ENCODE measurements around the gene OR5AC2. TPM values are rescaled to one million over a fixed set of nuclear protein-coding genes. Genes with fewer than 3 reads are reported as not detected.

The OR5AC2 gene
- polyA plus RNA-seq, 1 donor (not counting 4 experiments of a cell fraction or from before 2014, with no cell fraction given): not detected

DNA sequence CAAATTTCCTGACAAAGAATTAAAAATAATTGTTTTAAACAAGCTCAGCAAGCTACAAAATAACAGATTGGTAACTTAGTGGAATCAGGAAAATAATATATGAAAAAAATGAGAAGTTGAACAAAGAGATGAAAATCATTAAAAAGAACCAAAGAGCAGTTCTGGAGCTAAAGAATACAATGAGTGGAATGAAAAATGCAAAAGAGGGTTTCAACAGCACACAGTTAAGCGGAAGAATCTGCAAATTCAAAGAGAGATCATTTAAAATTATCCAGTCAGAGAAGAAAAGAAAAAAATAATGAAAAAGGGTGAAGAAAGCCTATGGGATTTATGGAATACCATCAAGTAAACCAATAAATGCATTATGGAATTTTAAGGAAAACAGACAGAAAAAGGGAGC is 45.6 kb upstream of the OR5AC2 start:
- FAIRE-seq: no peak
- Histone ChIP-seq H3K36me3 (ENCODE audit: control insufficient read depth in 2 of 2, extremely low read depth in 1 of 2, insufficient read depth in 2 of 2, low read length in 2 of 2) (no peaks in the 10 kb centered on the region), H2AFZ (ENCODE audit: control insufficient read depth, low read length) (no peak overlapping the region), H3K27me3 (ENCODE audit: control insufficient read depth, extremely low read depth, insufficient read depth, low read length) (no peaks in the 10 kb centered on the region), H3K9me3 (ENCODE audit: control insufficient read depth, low read depth, low read length) (no peaks in the 10 kb centered on the region), H3K9me1 (ENCODE audit: control insufficient read depth, extremely low read depth, insufficient read depth, low read length) (no peaks in the 10 kb centered on the region), H3K79me2 (ENCODE audit: control insufficient read depth, insufficient read depth, low read length) (no peaks in the 10 kb centered on the region), H3K4me1 (ENCODE audit: control insufficient read depth, extremely low read depth, insufficient read depth, low read length) (no peaks in the 10 kb centered on the region), H3K9ac (ENCODE audit: control insufficient read depth, extremely low read depth, insufficient read depth, low read length) (no peak overlapping the region), H3K27ac (ENCODE audit: control insufficient read depth, insufficient read depth, low read length) (no peak overlapping the region), H4K20me1 (ENCODE audit: control insufficient read depth, extremely low read depth, insufficient read depth, low read length) (no peaks in the 10 kb centered on the region), H3K4me2 (ENCODE audit: control insufficient read depth, extremely low read depth, insufficient read depth, low read depth, low read length) (no peak overlapping the region), H3K4me3 (ENCODE audit: control insufficient read depth in 2 of 3, extremely low read depth in 1 of 3, insufficient read depth in 2 of 3, low read depth in 1 of 3, low read length in 3 of 3) (no peak overlapping the region)
- no peak for DNase-seq (ENCODE audit: low read depth, low spot score)
- TF ChIP-seq CTCF (optimal IDR thresholded peaks at IDR 0.05 in 1 of 3, IDR thresholded peaks at IDR 0.05 in 1 of 3, conservative IDR thresholded peaks at IDR 0.05 in 1 of 3; ENCODE audit: extremely low read depth in 1 of 3, insufficient read depth in 2 of 3, low read length in 3 of 3) (no peak), EZH2 (IDR thresholded peaks at IDR 0.05; ENCODE audit: low read length) (no peak)
- dilution Hi-C loops (cut with MboI; ENCODE audit: extremely low pct_ligation_motif_present, low sequenced_read_pairs): no loop called here

DNA sequence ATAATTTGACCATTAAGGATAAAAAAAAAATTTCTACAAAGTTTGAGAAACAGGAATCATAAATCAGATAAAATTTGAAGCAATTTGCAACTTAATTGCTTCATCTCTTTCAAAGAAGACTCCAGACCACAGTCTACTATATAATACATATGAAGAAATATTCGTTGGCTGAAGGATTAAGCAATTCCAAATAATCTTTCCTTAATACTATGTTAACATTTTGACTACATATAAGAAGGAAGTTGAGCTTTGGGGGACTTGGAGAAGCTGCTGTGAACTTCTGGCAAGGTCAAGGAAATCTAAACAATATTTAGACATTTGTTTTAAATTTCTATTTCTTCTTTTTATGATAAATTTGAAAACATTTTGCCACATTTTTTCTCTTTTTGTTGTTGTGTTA is 38.4 kb upstream of the OR5AC2 start:
- H3K27ac ChIP-seq (ENCODE audit: control insufficient read depth, insufficient read depth, low read length): no peak overlapping the region

More for the DNA sequence above, 38.4 kb upstream of the OR5AC2 start:
- Histone ChIP-seq H3K4me3 (ENCODE audit: control insufficient read depth in 2 of 3, extremely low read depth in 1 of 3, insufficient read depth in 2 of 3, low read depth in 1 of 3, low read length in 3 of 3) (no peak overlapping the region), H3K36me3 (ENCODE audit: control insufficient read depth in 2 of 2, extremely low read depth in 1 of 2, insufficient read depth in 2 of 2, low read length in 2 of 2) (no peaks in the 10 kb centered on the region), H3K27me3 (ENCODE audit: control insufficient read depth, extremely low read depth, insufficient read depth, low read length) (peaks cover 3% of the 10 kb centered on the region), H3K9me3 (ENCODE audit: control insufficient read depth, low read depth, low read length) (no peaks in the 10 kb centered on the region), H3K9me1 (ENCODE audit: control insufficient read depth, extremely low read depth, insufficient read depth, low read length) (no peaks in the 10 kb centered on the region), H3K4me2 (ENCODE audit: control insufficient read depth, extremely low read depth, insufficient read depth, low read depth, low read length) (no peak overlapping the region), H4K20me1 (ENCODE audit: control insufficient read depth, extremely low read depth, insufficient read depth, low read length) (no peaks in the 10 kb centered on the region), H3K4me1 (ENCODE audit: control insufficient read depth, extremely low read depth, insufficient read depth, low read length) (no peaks in the 10 kb centered on the region), H2AFZ (ENCODE audit: control insufficient read depth, low read length) (no peak overlapping the region), H3K9ac (ENCODE audit: control insufficient read depth, extremely low read depth, insufficient read depth, low read length) (no peak overlapping the region), H3K79me2 (ENCODE audit: control insufficient read depth, insufficient read depth, low read length) (no peaks in the 10 kb centered on the region)
- no peak for TF ChIP-seq EZH2 (IDR thresholded peaks at IDR 0.05; ENCODE audit: low read length)
- no peak for TF ChIP-seq CTCF (optimal IDR thresholded peaks at IDR 0.05 in 1 of 3, IDR thresholded peaks at IDR 0.05 in 1 of 3, conservative IDR thresholded peaks at IDR 0.05 in 1 of 3; ENCODE audit: extremely low read depth in 1 of 3, insufficient read depth in 2 of 3, low read length in 3 of 3)
- DNase-seq (ENCODE audit: low read depth, low spot score) (no peak), FAIRE-seq (no peak)
- dilution Hi-C loops (cut with MboI; ENCODE audit: extremely low pct_ligation_motif_present, low sequenced_read_pairs): no loop called here

Measured in keratinocyte (primary cell).